ENCODE data around the gene CCDC90B.
A peak's percentile ranks its signal among the peaks of the same experiment; 100 is the strongest.
"Not testable (repeated sequence)": the region's sequence is repeated elsewhere in the genome, so short reads cannot be mapped to it uniquely, and the experiment has no call there.

Gene CCDC90B

GRCh38 chr11:83293457-83293774 lies 7.2 kb upstream of the CCDC90B start:
- no peak overlapping the region for H3K4me3 ChIP-seq (ENCODE audit: low read length)

GRCh38 chr11:83292709-83293456 lies 6.7 kb upstream of the CCDC90B start:
- no peak overlapping the region for H3K4me3 ChIP-seq (ENCODE audit: low read length)
- peak; percentile 31 for DNase-seq (ENCODE audit: low read depth, low spot score)

More at GRCh38 chr11:83293457-83293774, 7.2 kb upstream of the CCDC90B start:
- DNase-seq (ENCODE audit: low read depth, low spot score) = no peak

GRCh38 chr11:83287631-83288030 lies 1.5 kb upstream of the CCDC90B start:
- DNase-seq (ENCODE audit: low read depth, low spot score) = no peak
- H3K4me3 ChIP-seq (ENCODE audit: low read length) = no peak overlapping the region

- no peak for DNase-seq (ENCODE audit: low read depth, low spot score)
- H3K4me3 ChIP-seq (ENCODE audit: low read length) = peak overlapping the region; percentile 90
These were observed 906 bp downstream of the CCDC90B start for GRCh38 chr11:83285151-83285770.

- peak overlapping the region; percentile 90 for H3K4me3 ChIP-seq (ENCODE audit: low read length)
- no peak for DNase-seq (ENCODE audit: low read depth, low spot score)
These were observed 1.5 kb downstream of the CCDC90B start for GRCh38 chr11:83284501-83285150.

GRCh38 chr11:83282084-83282716 lies 4.0 kb downstream of the CCDC90B start:
- no peak for DNase-seq (ENCODE audit: low read depth, low spot score)

GRCh38 chr11:83280256-83280655 lies 5.9 kb downstream of the CCDC90B start:
- DNase-seq (ENCODE audit: low read depth, low spot score) = no peak
- H3K4me3 ChIP-seq (ENCODE audit: low read length) = no peak overlapping the region

More at GRCh38 chr11:83282084-83282716, 4.0 kb downstream of the CCDC90B start:
- no peak overlapping the region for H3K4me3 ChIP-seq (ENCODE audit: low read length)

- no peak overlapping the region for H3K4me3 ChIP-seq (ENCODE audit: low read length)
- no peak for DNase-seq (ENCODE audit: low read depth, low spot score)
These were observed 7.8 kb downstream of the CCDC90B start for GRCh38 chr11:83278351-83278750.

- H3K4me3 ChIP-seq (ENCODE audit: low read length) = no peak overlapping the region
- no peak for DNase-seq (ENCODE audit: low read depth, low spot score)
These were observed 10.1 kb downstream of the CCDC90B start for GRCh38 chr11:83275888-83276641.

GRCh38 chr11:83272627-83273026 lies 13.5 kb downstream of the CCDC90B start:
- no peak for DNase-seq (ENCODE audit: low read depth, low spot score)
- no peak overlapping the region for H3K4me3 ChIP-seq (ENCODE audit: low read length)

- not testable (repeated sequence) for DNase-seq (ENCODE audit: low read depth, low spot score); H3K4me3 ChIP-seq (ENCODE audit: low read length)
These were observed 14.4 kb downstream of the CCDC90B start for GRCh38 chr11:83271734-83272133.

GRCh38 chr11:83269080-83269479 lies 17.1 kb downstream of the CCDC90B start:
- not testable (repeated sequence) for H3K4me3 ChIP-seq (ENCODE audit: low read length); DNase-seq (ENCODE audit: low read depth, low spot score)

- H3K4me3 ChIP-seq (ENCODE audit: low read length) = no peak overlapping the region
- no peak for DNase-seq (ENCODE audit: low read depth, low spot score)
These were observed 20.8 kb downstream of the CCDC90B start for GRCh38 chr11:83265331-83265730.

GRCh38 chr11:83259559-83259958 lies 26.6 kb downstream of the CCDC90B start:
- DNase-seq (ENCODE audit: low read depth, low spot score) = no peak
- H3K4me3 ChIP-seq (ENCODE audit: low read length) = no peak overlapping the region

- H3K4me3 ChIP-seq (ENCODE audit: low read length) = no peak overlapping the region
- DNase-seq (ENCODE audit: low read depth, low spot score) = no peak
These were observed 28.4 kb downstream of the CCDC90B start for GRCh38 chr11:83257761-83258168.

GRCh38 chr11:83256602-83257340 lies 29.4 kb downstream of the CCDC90B start:
- H3K4me3 ChIP-seq (ENCODE audit: low read length) = no peak overlapping the region

GRCh38 chr11:83255366-83255765 lies 30.8 kb downstream of the CCDC90B start:
- no peak overlapping the region for H3K4me3 ChIP-seq (ENCODE audit: low read length)
- no peak for DNase-seq (ENCODE audit: low read depth, low spot score)

More at GRCh38 chr11:83256602-83257340, 29.4 kb downstream of the CCDC90B start:
- no peak for DNase-seq (ENCODE audit: low read depth, low spot score)

GRCh38 chr11:83252941-83253340 lies 33.2 kb downstream of the CCDC90B start:
- DNase-seq (ENCODE audit: low read depth, low spot score) = no peak
- no peak overlapping the region for H3K4me3 ChIP-seq (ENCODE audit: low read length)

All from Jurkat, Clone E6-1 (cell line).